Testis (tissue), 5 donors: ENCODE data around the gene PF4V1. TPM values are rescaled to one million over a fixed set of nuclear protein-coding genes. Genes with fewer than 3 reads are reported as not detected.

Experiments used
- DNase-seq: peaks from one replicate; pipeline ENCODE4 v3.0.0-alpha.2; 2019
- H3K27ac ChIP-seq, 2 donors: fragments of 200-600 bp; sonication (generic); one replicate each; pipeline ENCODE4 v1.5.1; 2019
- H3K27me3 ChIP-seq: fragments of 200-600 bp; sonication (generic); one replicate; pipeline ENCODE4 v1.5.1; 2019
- H3K36me3 ChIP-seq: fragments of 200-600 bp; sonication (generic); one replicate; pipeline ENCODE4 v1.5.1; 2017; ENCODE audit warnings: low read depth; ENCODE audit errors: missing control alignments
- H3K4me1 ChIP-seq: fragments of 200-600 bp; sonication (generic); one replicate; pipeline ENCODE4 v1.5.1; 2019
- H3K4me3 ChIP-seq, 2 donors: fragments of 200-600 bp; sonication (generic); one replicate each; pipeline ENCODE4 v1.5.1; 2017 to 2019
- H3K9me3 ChIP-seq: fragments of 200-600 bp; sonication (generic); one replicate; pipeline ENCODE4 v1.5.1; 2017
- CTCF ChIP-seq, 3 experiments: fragments of 450-650 bp in 2 of 3; fragments of 200-600 bp in 1 of 3; sonication (generic) in 1 of 3; IDR thresholded peaks; one replicate each; pipeline ENCODE4 v1.5.1; 2016 to 2019; ENCODE audit warnings: antibody characterized with exemption in 3 of 3, mild to moderate bottlenecking in 2 of 3, moderate library complexity in 1 of 3
- POLR2A ChIP-seq: fragments of 450-650 bp; IDR thresholded peaks from one replicate; pipeline ENCODE4 v1.6.1; 2017; ENCODE audit warnings: antibody characterized with exemption, mild to moderate bottlenecking, moderate library complexity
- WGBS, 2 donors: methylation state at CpG; one replicate each; pipeline ENCODE4 v1.1.5; 2018; 5-methylcytosine and 5-hydroxymethylcytosine counted together
- intact Hi-C: fragments of 100-400 bp; cut with DNase I; formaldehyde crosslinking; loops from one replicate; pipeline ENCODE4 v1.15.1; 2023; ENCODE audit warnings: low total_unique reads
- long read RNA-seq, 2 donors: transcript quantifications; one replicate each; lab custom pipeline, GENCODE V29; 2026
- polyA plus RNA-seq: library from polyadenylated mRNA; stranded (reverse); fragments of 350-450 nt; fragmentation: Illumina TruSeq; extraction: RNeasy Lipid Tissue Mini Kit (QIAGEN cat#74804); gene quantifications from one replicate; pipeline ENCODE4 v1.2.3, GENCODE V29; 2014; ENCODE audit warnings: low read depth, low replicate concordance; ENCODE audit not compliant: insufficient read depth
- total RNA-seq, 2 donors: library from RNA; depleted of rRNA; stranded (reverse); fragments of >200 nt; gene quantifications; one replicate each; pipeline ENCODE4 v1.2.3, GENCODE V29; 2016

The PF4V1 gene, protein sequence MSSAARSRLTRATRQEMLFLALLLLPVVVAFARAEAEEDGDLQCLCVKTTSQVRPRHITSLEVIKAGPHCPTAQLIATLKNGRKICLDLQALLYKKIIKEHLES
- total RNA-seq: not detected
- not detected for polyA plus RNA-seq
- long read RNA-seq, donor 1: 0 reads
- long read RNA-seq, donor 2: 0 reads

GRCh38 chr4:73853246-73853704 is at the start of gene PF4V1:
Gene PF4V1, plus strand, starts transcription at chr4:73853296. Its CDS starts 67 bp downstream, at chr4:73853363.
- Histone ChIP-seq H3K27me3 (no peaks in the 10 kb centered on the region), H3K9me3 (no peaks in the 10 kb centered on the region), H3K36me3 (no peaks in the 10 kb centered on the region), H3K4me3 (no peak within 1 kb of the TSS), H3K27ac (no peak within 1 kb of the TSS), H3K4me1 (no peaks in the 10 kb centered on the region)
- TF ChIP-seq POLR2A: no peak
- no peak for TF ChIP-seq CTCF (IDR thresholded peaks at IDR 0.05)
- 6 to 21% methylated on average over 8 to 22 of the region's 22 CpGs for WGBS, 2 donors
- DNase-seq: peak; percentile 18
- intact Hi-C loops: no loop called here

DNA sequence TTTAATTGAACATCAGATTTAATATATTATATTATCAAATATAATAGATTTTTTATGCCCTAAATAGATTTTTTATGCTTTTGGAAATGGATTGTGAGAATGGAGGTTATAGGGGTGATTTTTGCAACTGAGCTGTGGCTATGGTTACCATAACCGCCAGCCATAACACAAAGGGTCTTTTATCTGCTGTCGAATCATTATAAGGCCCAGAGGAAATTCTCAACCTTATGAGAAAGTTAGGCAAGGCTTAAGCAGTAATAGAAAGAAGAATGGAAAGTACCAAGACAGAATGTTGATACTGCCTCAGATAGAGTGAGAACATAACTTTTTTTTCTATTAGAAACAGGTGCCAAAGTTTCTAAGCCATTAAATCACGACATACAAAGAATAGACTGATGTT is 42.9 kb upstream of the PF4V1 start:
- no peaks in the 10 kb centered on the region for H3K36me3 ChIP-seq
- no peaks in the 10 kb centered on the region for H3K27me3 ChIP-seq
- no peaks in the 10 kb centered on the region for H3K4me1 ChIP-seq
- no peak overlapping the region for H3K27ac ChIP-seq
- no peak overlapping the region for H3K4me3 ChIP-seq
- DNase-seq: no peak
- no peaks in the 10 kb centered on the region for H3K9me3 ChIP-seq
- WGBS, 2 donors: 78 to 86% methylated on average over 3 of the region's 3 CpGs
- TF ChIP-seq CTCF (IDR thresholded peaks at IDR 0.05): no peak
- no peak for TF ChIP-seq POLR2A
- intact Hi-C loops: no loop called here

DNA sequence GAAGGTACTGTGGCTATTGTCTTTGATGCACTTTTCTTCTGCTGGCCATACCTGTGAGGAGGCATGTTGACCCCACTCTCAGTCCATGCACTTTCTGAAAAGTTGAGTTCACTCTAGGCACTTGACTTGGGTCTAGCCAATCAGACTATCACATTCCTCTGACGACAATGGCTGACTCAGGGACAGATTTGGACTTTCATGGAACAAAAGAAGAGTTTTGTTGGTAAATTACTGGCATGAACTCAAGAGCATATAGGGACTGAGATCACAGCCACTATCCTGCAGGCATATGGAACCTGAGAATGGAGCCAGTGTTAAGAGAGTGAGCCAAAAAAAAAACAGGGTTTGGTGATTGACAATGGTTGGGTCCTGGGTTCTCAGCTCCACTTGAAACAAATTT is 41.3 kb upstream of the PF4V1 start:
- 76 to 94% methylated on average over 1 of the region's 1 CpG for WGBS, 2 donors
- Histone ChIP-seq H3K4me1 (no peaks in the 10 kb centered on the region), H3K27me3 (no peaks in the 10 kb centered on the region), H3K4me3 (no peak overlapping the region), H3K27ac (no peak overlapping the region), H3K9me3 (no peaks in the 10 kb centered on the region), H3K36me3 (no peaks in the 10 kb centered on the region)
- no peak for DNase-seq
- intact Hi-C loops: no loop called here
- TF ChIP-seq POLR2A (no peak), CTCF (IDR thresholded peaks at IDR 0.05) (no peak)

DNA sequence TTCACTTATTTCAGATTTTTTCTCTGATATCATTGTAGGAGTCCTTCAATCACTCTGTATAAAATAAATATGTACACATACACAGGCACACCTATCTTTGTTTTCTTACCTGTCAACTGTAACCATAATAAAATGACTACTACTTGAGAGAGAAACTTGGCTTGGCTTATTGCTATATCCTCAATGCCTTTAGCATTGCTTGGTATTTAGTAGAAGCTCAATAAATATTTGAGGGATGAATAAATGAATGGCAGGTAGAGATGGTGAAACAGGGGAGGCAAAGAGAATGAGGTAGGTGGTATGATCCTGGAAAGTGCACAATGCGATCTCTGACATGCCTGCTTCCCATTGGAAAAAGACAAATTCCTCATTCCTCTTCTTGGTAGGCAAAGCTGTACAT is 38.4 kb upstream of the PF4V1 start:
- TF ChIP-seq POLR2A (no peak), CTCF (IDR thresholded peaks at IDR 0.05) (no peak)
- H3K36me3 ChIP-seq: no peaks in the 10 kb centered on the region
- H3K4me3 ChIP-seq: no peak overlapping the region
- WGBS, 2 donors: 91 to 95% methylated on average over 1 of the region's 1 CpG
- H3K27ac ChIP-seq: no peak overlapping the region
- no peak for DNase-seq
- H3K27me3 ChIP-seq: no peaks in the 10 kb centered on the region
- H3K4me1 ChIP-seq: no peaks in the 10 kb centered on the region
- no peaks in the 10 kb centered on the region for H3K9me3 ChIP-seq
- intact Hi-C loops: no loop called here

- intact Hi-C loops: no loop called here
- no peak overlapping the region for H3K4me3 ChIP-seq
- no peaks in the 10 kb centered on the region for H3K36me3 ChIP-seq
- no peak overlapping the region for H3K27ac ChIP-seq
- WGBS, 2 donors: 70 to 74% methylated on average over 1 of the region's 1 CpG
- no peaks in the 10 kb centered on the region for H3K27me3 ChIP-seq
- no peaks in the 10 kb centered on the region for H3K9me3 ChIP-seq
- TF ChIP-seq POLR2A: no peak
- TF ChIP-seq CTCF (IDR thresholded peaks at IDR 0.05): no peak
- DNase-seq: no peak
- no peaks in the 10 kb centered on the region for H3K4me1 ChIP-seq
These were observed 38.0 kb upstream of the PF4V1 start for GRCh38 chr4:73815145-73815544.
